Measurements from ENCODE around the gene RASA3.

Gene RASA3

GRCh38 chr13:114013952-114014629 lies 118.3 kb downstream of the RASA3 start:
- no peak for DNase-seq

GRCh38 chr13:114013336-114013735 lies 119.1 kb downstream of the RASA3 start:
- no peak for DNase-seq

GRCh38 chr13:114012921-114013320 lies 119.5 kb downstream of the RASA3 start:
- DNase-seq = no peak

- DNase-seq = no peak
These were observed 120.3 kb downstream of the RASA3 start for GRCh38 chr13:114012141-114012540.

- no peak for DNase-seq
These were observed 121.2 kb downstream of the RASA3 start for GRCh38 chr13:114011226-114011625.

GRCh38 chr13:114010401-114011101 lies 121.9 kb downstream of the RASA3 start:
- no peak for DNase-seq

GRCh38 chr13:114009590-114010400 lies 122.6 kb downstream of the RASA3 start:
- no peak for DNase-seq

GRCh38 chr13:114008964-114009589 lies 123.3 kb downstream of the RASA3 start:
- no peak for DNase-seq

GRCh38 chr13:114007566-114007965 lies 124.9 kb downstream of the RASA3 start:
- no peak for DNase-seq

GRCh38 chr13:114005206-114005724 lies 127.2 kb downstream of the RASA3 start:
- no peak for DNase-seq

- DNase-seq = no peak
These were observed 127.8 kb downstream of the RASA3 start for GRCh38 chr13:114004420-114005205.

GRCh38 chr13:114002771-114003321 lies 129.6 kb downstream of the RASA3 start:
- no peak for DNase-seq

- DNase-seq = no peak
These were observed 130.3 kb downstream of the RASA3 start for GRCh38 chr13:114002009-114002544.

- no peak for DNase-seq
These were observed 131.0 kb downstream of the RASA3 start for GRCh38 chr13:114001331-114002008.

GRCh38 chr13:114000151-114001040 lies 132.0 kb downstream of the RASA3 start:
- DNase-seq = no peak

- DNase-seq = no peak
These were observed 132.9 kb downstream of the RASA3 start for GRCh38 chr13:113999618-113999910.

GRCh38 chr13:113998781-113999617 lies 133.4 kb downstream of the RASA3 start:
- DNase-seq = no peak

GRCh38 chr13:113997845-113998751 lies 134.3 kb downstream of the RASA3 start:
- DNase-seq = no peak

All from NCI-H774 (cell line).